ENCODE measurements around the gene NRXN2.
"Not testable (repeated sequence)": the region's sequence is repeated elsewhere in the genome, so short reads cannot be mapped to it uniquely, and the experiment has no call there.

NRXN2 gene

DNA sequence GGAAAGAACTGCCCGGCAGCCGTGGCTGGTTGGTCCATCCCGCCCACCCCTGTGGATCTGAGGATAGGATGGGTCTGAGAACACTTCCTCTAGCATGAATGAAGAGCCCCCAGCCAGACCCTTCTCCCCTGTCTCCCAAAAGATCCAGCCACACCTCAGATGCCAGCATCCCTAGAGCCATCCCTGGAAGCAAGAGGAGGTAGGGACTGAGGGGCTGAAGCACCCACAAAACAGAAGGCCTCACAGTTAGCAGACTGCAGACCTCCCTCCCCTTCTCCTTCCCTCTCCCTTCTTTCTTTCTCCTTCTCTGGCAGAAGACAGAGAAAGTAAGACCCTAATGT, 1.7 kb downstream of the NRXN2 start:
- DNase-seq (ENCODE audit: low read depth): no peak

DNA sequence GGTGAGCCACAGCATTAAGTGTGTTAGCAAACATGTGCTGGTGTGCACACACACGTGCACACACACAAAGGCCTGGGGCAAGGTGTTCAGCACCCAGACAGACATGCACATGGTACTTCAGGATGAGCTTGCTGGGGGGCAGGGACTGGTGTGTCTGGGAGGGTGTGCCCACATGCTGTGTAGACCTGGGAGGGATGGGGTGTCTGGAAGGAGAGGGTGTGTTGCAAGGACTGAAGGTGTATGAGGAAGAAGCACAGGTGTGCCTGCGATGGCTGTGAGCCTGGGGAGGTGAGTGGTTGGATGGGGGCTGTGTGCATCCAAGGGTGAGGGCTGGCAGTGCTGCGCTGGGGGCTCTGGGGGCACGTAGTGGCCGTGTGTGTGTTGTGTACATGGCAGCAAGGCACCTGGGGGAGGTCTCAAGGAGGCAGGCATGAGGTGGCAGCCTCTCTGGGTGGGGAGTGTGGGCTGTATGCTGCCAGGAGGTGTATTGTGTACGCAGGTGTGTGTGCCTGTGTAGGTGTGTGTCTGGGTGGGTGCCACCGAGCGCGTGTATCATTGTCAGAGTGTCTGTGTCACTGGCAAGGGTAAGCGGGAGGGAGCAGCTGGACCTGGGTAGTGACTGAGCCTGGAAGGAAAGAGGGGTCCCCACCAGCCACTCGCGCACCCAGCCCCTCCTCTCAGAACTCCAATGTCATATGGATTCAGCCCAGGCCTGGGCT, 2.2 kb downstream of the NRXN2 start:
- no peak for DNase-seq (ENCODE audit: low read depth)

DNA sequence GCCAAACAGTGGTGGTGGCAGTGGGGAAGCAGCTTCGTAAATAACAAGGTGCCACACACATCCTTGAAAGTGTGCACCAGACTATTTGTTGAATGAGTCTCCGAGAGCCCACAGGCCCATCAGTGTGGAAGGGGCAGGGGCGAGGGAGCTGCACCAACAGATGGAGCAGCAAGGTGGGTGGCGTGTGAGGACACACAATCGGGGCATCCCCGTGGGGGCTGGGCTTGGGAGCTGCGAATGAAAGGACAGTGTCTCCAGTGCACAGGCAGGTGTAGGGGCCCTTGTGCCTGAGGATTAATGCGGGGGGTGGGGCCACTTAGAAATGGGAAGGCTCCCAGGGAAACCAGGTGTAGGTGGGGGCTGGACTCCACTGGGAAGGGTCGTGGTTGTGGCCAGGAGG, 2.8 kb downstream of the NRXN2 start:
- no peak for DNase-seq (ENCODE audit: low read depth)

DNA sequence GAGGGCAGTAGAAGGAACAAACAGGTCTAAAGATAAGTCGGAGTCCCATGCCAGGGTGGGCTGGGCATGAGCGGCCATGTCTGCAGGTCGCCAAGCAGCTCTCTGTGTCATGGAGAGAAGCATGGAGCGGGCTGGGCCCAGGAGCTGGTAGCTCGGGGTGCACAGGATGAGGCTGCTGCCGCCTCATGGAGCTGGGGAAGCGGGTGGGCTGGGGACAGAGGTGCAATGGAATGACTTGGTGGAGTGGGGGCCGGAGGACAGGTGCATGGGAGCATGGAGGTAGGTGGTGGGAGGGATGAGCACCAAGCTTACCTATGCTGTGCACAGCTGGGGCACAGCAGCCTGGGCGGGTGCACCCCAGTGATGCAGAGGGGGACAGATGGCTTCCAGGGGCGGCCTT, 3.6 kb downstream of the NRXN2 start:
- no peak for DNase-seq (ENCODE audit: low read depth)

DNA sequence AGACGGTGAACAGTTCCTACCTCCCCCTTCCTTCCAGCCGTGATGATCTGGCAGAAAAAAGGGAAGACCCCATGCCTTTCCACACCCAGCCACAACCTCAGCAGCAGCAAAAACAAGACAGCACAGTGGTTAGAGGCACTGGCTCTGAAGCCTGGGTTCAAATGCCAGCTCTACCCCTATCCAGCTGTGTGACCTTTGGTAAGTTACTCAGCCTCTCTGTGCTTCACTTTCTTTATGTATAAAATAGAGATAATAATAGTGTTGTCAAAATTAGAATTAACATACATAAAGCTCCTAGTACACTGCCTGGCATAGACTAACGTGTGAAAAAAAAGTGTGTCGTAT, 4.2 kb downstream of the NRXN2 start:
- no peak for DNase-seq (ENCODE audit: low read depth)

DNA sequence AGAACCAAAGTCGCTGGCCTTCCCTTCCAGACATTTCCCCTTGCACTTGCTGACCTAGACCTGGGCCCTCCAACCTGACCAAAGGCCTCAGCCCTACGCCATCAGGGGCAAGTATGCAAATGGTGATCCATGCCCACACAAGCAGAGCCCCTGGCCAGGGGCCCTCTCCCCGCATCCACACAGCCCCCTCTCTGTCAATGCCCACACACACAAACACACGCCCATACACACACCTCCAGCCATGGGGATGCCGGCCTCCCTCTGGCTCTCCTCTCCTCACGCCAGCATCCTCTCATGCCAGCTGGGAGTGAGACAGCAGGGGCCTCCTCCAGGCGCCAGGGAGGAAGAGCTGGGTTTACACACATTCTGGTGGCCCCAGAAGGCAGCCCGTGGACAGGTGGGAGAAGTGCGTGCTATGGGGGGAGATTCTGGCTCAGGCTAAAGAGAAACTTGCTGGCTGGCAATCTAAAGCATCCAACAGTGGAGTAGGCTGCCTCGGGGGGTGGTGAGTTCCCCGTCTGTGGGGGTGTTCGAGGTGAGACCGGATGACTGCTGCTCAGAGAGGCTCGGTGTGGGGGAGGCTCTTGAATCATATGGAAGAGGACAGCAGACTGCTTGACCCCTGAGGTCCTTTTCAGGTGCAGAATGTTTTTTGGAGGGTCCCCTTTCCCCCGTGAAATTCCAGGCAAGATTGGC, 4.8 kb downstream of the NRXN2 start:
- DNase-seq (ENCODE audit: low read depth): no peak

DNA sequence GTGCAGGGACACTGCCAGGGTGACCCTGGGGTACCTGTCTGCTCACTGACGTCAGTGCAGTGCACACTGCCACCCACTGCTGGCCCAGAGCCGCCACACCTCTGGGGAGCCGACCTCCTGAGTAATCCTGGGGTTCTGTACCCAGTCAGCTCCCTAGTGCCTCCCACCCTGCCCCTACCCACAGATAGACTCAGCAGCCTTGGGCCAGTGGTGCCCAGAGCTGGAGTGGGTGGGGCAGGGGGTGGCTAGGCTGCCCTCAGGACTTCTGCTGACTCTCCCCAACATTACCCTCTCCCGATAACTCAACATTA, 5.8 kb downstream of the NRXN2 start:
- no peak for DNase-seq (ENCODE audit: low read depth)

DNA sequence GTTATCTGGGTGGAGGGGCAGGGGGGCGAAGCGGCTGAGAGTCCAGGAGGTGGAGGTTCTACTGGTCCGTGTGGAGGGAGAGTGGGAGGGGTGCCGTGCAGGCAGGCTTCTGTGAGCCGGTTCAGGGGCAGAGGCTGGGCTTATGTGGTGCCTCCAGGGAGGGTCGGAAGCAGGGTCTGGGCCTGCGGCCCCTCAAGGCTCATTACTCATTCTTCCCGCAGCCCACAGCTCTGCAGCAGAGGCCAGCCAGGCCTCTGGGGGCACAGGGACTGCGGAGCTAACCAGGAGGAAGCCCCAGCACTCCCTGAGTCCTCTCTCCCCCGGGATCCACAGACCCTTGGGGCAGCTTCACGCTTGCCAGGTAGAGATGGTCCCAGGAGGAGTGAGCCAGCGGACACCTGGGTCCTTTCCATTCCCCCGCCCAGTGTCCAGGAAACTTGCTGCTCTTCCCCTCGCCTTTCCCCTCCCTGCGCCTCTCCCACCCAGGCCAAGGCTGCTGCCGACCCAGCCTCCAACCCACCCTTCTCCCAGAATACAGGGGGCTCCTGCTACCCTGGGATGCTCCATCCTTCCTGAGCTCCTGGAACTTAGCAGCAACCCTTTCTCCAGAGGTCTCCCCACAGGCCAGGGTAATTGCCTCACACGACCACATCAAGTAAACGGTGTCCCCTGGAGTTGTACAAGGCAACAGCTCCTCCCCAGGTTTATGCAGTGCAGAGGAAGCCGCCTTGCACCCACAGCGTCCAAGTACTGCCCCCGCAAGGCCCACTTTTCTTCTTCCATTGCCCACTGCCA, 6.3 kb downstream of the NRXN2 start:
- DNase-seq (ENCODE audit: low read depth): no peak

DNA sequence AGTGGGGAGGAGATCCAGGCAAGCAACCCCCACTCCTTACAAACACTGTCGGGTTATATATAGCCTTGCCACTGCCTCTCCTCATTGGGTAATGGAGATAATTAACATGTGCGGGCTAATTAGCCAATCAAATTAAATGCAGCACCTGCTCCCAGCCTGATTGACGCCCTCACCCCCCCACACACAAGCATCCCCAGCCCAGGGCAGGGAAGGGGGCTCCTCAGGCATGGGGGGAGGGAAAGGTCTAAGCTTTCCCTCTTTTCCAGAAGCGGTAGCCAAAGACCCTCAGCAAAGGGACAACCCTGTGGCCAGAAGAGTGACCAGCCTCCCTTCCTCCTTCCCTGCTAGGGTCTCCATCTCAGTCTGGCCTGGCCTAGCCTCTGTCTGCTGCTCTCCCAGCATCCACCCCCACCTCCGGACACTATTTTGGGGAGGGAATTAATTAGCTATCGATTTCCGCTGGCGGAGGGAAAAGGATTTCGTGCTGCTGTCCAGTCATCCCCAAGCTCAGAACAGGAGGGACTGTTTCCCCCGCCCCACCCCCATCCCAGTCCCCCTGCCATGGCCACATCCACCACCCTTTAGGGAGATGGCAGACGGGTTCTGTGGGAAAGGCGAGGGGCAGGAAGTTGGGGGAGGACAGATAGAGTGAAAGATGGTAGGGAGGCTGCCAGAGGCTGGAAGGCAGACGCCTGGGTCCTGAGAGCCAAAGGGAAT, 7.1 kb downstream of the NRXN2 start:
- no peak for DNase-seq (ENCODE audit: low read depth)

DNA sequence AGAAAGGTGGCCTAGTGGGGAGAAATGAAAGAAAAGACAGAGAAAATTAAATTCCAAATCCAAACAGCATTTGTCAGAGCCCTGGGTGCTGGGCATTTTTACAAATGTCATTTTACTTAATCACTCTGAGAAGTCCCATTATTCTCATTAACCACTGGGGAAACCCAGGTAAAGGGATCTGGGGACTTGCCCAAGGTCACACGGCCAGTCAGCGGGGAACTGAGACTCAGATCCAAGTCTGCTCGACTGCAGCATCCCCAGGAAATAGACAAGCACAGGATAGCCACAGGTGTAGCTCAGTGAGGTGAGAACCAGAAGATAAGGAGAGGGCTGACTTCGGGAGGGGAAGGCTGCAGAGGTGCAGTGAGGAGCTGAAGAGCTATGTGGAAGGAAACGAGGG, 7.9 kb downstream of the NRXN2 start:
- no peak for DNase-seq (ENCODE audit: low read depth)

DNA sequence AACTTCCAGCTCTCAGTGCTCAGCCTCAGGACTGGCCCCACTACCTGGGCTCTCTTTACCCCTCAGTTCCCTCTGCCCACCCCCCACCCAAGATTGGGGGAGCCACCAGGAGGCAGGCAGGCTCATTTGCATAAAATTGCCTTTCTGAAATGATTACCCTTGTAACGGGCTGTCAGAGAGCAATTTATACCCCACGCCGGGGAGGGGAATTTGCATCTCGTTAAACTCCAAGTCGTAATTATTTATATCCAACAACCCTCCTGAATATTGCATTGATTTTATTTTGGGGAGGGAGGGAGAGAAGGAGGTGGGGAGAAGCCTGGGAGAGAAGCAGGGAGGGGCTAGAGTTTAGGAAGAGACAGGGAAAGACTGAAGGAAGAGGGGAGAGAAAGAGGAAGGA, 8.3 kb downstream of the NRXN2 start:
- DNase-seq (ENCODE audit: low read depth): no peak

DNA sequence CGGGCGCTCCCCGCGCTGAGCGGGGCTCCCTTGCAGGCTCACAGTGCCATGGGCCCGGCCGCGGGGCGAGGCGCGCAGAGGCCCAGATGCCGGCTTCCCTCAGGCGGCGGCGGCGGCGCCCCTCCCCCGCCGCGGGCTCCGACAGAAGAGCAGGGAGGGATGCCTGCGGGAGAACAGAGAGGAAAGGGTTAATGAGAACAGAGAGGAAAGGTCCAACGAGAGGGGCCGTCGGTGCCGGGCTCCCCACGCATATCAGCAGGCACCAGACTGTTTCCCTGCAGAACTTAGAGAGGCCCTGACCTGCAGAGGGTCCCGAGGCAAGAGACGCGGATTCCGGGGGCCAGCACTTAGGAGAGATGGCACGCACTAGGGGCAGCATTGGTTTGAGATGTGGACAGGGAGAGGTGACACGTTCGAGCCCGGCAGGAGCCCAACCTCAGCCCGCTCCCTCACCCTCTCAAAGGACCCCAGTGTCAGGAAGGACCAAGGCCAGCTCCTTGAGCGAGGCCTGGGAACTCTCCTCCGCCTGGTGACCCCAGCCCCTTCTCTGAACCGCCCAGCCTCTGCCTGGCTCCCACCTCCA, 9.1 kb downstream of the NRXN2 start:
- DNase-seq (ENCODE audit: low read depth): no peak

DNA sequence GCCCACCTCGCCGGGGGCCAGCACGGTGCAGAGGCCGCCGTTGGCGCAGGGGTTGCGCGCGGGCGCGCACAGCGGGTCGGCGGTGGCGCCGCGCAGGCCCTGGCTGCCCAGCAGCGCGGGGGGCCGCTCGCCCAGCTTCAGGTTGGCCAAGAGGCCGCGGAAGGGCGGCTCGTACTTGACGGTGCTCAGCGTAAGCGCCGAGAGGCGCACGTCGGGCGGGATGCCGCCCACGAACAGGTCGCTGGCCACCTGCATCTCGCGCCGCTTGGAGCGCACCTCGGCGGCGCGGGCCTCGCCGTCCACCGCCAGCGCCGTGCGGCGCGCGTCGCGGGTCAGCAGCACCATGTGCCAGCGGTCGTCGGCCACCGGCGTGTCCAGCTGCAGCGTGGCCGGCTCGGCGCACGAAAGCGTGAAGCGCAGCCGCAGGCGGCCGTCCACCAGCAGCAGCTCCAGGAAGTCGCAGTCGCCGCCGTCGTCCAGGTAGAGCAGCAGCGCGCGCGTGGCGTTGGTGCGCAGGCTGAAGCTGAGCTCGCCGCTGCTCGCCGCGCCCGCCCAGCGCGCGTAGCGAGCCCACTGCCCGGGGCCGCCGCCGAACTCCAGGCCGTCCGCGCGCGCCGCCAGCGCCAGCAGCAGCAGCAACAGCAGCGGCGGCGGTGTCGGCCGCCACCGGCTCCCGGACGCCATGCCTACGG, 9.8 kb downstream of the NRXN2 start:
- no peak for DNase-seq (ENCODE audit: low read depth)

DNA sequence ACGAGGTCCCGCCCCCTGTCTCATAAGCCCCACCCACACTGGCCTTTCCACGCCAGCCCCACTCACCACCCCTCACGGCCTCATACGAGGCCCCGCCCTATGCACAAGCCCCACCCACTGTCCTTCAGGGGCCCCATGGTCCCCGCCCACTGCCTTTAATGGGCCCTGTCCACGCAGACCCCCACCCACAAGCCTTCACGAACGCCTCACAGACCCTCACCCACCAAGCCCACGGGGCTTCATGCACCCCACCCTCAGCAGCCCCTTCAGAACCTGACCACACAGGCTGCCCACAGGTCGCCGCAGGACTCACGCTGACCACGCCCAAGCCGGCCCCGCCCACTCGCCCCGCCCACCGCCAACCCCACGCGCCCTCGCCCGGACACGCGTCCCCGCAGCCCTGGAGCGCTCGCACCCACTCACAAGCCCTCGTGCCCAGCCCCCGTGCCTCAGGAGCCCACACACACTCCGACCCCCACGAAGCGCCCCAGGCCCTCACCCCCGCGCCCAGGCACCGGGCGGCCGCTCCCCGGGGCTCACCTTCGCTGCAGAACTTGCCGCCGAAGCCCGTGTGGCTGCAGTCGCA, 10.5 kb downstream of the NRXN2 start:
- DNase-seq (ENCODE audit: low read depth): no peak

DNA sequence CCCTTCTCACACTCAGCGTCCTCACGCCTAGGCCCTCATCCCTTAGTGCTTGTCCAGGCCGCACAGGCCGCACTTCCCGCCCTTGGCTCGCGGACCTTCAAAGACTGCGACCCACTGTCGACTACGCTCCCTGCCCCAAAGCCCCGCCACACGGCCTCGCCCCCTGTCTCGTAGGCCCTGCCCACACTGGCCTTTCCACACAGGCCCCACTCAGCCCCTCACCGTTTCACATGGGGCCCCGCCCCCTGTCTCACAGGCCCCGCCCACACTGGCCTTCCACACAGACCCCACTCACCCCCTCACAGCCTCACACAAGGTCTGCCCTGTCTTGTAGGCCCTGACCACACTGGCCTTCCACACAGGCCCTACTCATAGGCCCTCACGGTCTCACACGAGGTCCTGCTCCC, 11.0 kb downstream of the NRXN2 start:
- DNase-seq (ENCODE audit: low read depth): no peak

DNA sequence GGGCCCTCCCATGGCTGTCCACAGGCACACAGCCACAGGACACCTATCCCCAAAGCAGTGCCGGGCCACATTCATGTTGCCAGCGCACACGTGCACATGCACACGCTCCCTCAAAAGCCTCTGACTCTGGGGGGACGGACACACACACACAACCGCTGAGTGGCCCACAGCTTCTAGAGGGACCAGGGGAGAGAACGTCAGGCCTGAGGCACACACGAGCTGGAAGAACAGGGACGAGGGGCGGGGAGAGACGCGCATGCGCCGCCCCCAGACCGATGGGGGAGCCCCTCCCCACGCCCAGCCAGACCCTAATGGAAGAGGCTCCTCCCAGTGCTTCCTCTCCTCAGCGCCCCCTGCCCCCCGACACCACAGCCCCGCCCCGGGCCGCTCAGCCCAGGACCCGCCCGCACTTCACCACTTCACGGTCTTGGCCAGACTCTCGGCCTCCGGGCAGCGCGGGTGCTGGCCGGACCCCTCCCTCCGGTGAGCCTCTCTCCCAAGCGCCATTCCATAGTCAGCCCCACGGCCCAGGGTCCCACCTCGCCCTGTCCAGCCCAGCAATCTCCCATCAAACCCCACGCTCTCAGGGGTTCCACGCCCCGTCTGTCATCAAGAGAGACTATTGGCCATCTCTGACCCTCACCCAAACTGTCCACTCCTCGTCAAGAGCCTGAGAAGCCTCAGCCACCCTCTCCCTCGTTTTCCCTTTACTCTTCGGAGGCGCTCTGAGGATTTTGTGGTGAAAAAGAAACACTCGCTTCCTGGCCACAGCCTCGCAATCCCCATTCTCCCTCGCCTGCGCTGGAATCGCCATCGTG, 11.7 kb downstream of the NRXN2 start:
- no peak for DNase-seq (ENCODE audit: low read depth)

DNA sequence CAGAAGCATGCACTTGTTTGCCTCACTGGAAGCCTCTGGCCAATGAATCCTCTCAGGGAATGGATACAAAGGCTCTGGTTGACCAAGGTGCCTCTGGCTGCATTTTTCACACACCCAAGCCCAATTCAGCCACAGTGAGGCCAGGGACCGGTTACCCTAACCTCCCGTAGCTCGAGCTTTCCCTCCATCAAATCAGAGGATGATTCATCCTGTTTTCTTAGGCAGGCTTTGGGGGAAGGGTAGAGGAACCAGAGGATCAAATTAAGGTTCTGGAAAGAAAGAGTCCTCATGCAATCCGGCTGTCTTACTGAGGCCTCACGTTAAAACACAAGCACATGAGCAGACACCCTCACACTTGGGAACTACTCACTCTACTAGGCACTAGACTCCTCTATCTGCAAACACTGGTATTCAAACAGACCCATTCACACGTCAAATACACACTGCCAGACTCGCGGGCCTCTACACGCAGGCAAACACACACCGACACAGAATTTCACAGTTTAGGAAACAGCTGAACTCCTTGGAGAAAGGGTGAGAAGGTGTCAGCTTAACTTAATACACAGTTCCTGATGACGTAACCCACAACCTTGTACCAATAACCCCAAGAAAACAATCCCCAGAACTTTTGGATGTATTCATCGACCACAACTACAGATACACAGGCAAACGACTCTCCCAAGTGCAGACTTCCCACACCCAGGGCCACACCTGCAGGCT, 12.4 kb downstream of the NRXN2 start:
- DNase-seq (ENCODE audit: low read depth): no peak

DNA sequence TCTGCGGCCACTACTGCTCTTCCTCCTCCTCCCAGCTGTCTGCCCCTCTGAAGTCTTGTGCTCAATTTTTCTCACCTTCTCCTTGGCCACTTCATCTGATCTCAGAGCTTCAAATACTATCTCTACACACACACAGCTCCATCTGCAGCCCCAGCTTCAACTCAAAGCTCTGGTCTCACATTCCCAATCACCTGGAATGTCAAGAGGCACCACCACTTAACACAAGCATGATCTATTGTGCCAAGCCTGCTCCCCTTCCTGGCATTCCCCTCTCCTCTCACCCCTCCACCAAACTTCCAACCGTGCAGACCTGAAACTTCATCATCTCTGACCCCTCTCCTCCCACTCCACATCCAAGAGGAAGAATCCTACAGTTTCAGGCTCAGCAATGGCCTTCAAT, 17.5 kb downstream of the NRXN2 start:
- no peak for DNase-seq (ENCODE audit: low read depth)

DNA sequence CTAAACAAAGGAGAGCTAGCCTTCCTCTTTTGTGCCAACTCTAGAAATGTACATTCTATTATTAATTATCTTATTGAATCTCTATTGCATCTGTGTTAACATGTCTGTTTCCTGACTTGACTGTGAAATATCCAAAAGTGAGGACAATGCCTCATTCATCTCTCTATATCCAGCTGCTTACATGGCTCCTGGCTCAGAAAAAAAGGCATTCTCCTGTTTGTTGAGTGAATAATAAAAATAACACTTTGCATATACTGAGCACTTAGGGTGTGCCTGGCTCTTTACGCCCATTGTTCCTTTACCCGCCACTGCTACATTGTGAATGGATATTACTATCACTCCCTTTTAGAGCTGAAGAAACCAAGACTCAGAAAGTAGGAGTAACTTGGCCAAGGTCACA, 19.9 kb downstream of the NRXN2 start:
- DNase-seq (ENCODE audit: low read depth): no peak

DNA sequence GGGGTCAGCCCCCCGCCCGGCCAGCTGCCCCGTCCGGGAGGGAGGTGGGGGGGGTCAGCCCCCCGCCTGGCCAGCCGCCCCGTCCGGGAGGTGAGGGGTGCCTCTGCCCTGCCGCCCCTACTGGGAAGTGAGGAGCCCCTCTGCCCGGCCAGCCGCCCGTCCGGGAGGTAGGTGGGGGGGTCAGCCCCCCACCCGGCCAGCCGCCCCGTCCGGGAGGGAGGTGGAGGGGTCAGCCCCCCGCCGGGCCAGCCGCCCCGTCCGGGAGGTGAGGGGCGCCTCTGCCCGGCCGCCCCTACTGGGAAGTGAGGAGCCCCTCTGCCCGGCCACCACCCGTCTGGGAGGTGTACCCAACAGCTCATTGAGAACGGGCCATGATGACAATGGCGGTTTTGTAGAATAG, 21.0 kb downstream of the NRXN2 start:
- DNase-seq (ENCODE audit: low read depth): not testable (repeated sequence)
